Measurements from ENCODE around the gene PACRG.

PACRG gene

GRCh38 chr6:162882801-162883481 is 155.2 kb downstream of the PACRG start:
- no peak overlapping the region for H3K4me3 ChIP-seq (IDR thresholded peaks at IDR 0.05; ENCODE audit: insufficient read depth, low read depth, low read length)
- no peak overlapping the region for H3K27ac ChIP-seq
- H3K36me3 ChIP-seq (ENCODE audit: insufficient read depth), result no peaks in the 10 kb centered on the region
- no peaks in the 10 kb centered on the region for H3K4me1 ChIP-seq (ENCODE audit: low read depth, poor library complexity, severe bottlenecking)
- H2AFZ ChIP-seq (ENCODE audit: low read depth), result no peak overlapping the region
- no peaks in the 10 kb centered on the region for H4K20me1 ChIP-seq (ENCODE audit: insufficient read depth)
- H3K79me2 ChIP-seq (ENCODE audit: insufficient read depth, low read depth), result no peaks in the 10 kb centered on the region
- H3K9ac ChIP-seq, result no peak overlapping the region
- H3K27me3 ChIP-seq (ENCODE audit: insufficient read depth, low read depth), result no peaks in the 10 kb centered on the region
- TF ChIP-seq, protein P1, sequence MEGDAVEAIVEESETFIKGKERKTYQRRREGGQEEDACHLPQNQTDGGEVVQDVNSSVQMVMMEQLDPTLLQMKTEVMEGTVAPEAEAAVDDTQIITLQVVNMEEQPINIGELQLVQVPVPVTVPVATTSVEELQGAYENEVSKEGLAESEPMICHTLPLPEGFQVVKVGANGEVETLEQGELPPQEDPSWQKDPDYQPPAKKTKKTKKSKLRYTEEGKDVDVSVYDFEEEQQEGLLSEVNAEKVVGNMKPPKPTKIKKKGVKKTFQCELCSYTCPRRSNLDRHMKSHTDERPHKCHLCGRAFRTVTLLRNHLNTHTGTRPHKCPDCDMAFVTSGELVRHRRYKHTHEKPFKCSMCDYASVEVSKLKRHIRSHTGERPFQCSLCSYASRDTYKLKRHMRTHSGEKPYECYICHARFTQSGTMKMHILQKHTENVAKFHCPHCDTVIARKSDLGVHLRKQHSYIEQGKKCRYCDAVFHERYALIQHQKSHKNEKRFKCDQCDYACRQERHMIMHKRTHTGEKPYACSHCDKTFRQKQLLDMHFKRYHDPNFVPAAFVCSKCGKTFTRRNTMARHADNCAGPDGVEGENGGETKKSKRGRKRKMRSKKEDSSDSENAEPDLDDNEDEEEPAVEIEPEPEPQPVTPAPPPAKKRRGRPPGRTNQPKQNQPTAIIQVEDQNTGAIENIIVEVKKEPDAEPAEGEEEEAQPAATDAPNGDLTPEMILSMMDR (conservative IDR thresholded peaks at IDR 0.05; ENCODE audit: low read depth, low read length), result no peak
- no peak overlapping the region for H3K4me2 ChIP-seq

GRCh38 chr6:162887981-162888689 is 160.4 kb downstream of the PACRG start:
- TF ChIP-seq, protein P1 (conservative IDR thresholded peaks at IDR 0.05; ENCODE audit: low read depth, low read length), result no peak
- H4K20me1 ChIP-seq (ENCODE audit: insufficient read depth), result no peaks in the 10 kb centered on the region
- no peaks in the 10 kb centered on the region for H3K4me1 ChIP-seq (ENCODE audit: low read depth, poor library complexity, severe bottlenecking)

GRCh38 chr6:162889303-162889702 is 161.5 kb downstream of the PACRG start:
- Histone ChIP-seq H3K27me3 (ENCODE audit: insufficient read depth, low read depth) (no peaks in the 10 kb centered on the region), H3K36me3 (ENCODE audit: insufficient read depth) (no peaks in the 10 kb centered on the region), H4K20me1 (ENCODE audit: insufficient read depth) (no peaks in the 10 kb centered on the region), H3K9ac (no peak overlapping the region), H3K27ac (no peak overlapping the region), H3K79me2 (ENCODE audit: insufficient read depth, low read depth) (no peaks in the 10 kb centered on the region), H2AFZ (ENCODE audit: low read depth) (no peak overlapping the region), H3K4me2 (no peak overlapping the region), H3K4me3 (IDR thresholded peaks at IDR 0.05; ENCODE audit: insufficient read depth, low read depth, low read length) (no peak overlapping the region), H3K4me1 (ENCODE audit: low read depth, poor library complexity, severe bottlenecking) (no peaks in the 10 kb centered on the region)
- TF ChIP-seq, protein P1 (conservative IDR thresholded peaks at IDR 0.05; ENCODE audit: low read depth, low read length), result no peak

More at GRCh38 chr6:162887981-162888689, 160.4 kb downstream of the PACRG start:
- no peak overlapping the region for H2AFZ ChIP-seq (ENCODE audit: low read depth)
- H3K4me2 ChIP-seq, result no peak overlapping the region
- no peak overlapping the region for H3K27ac ChIP-seq
- H3K27me3 ChIP-seq (ENCODE audit: insufficient read depth, low read depth), result no peaks in the 10 kb centered on the region
- H3K36me3 ChIP-seq (ENCODE audit: insufficient read depth), result no peaks in the 10 kb centered on the region
- H3K9ac ChIP-seq, result no peak overlapping the region
- no peak overlapping the region for H3K4me3 ChIP-seq (IDR thresholded peaks at IDR 0.05; ENCODE audit: insufficient read depth, low read depth, low read length)
- no peaks in the 10 kb centered on the region for H3K79me2 ChIP-seq (ENCODE audit: insufficient read depth, low read depth)

GRCh38 chr6:162898011-162898410 is 170.2 kb downstream of the PACRG start:
- Histone ChIP-seq H3K9ac (no peak overlapping the region), H3K4me2 (no peak overlapping the region), H4K20me1 (ENCODE audit: insufficient read depth) (no peaks in the 10 kb centered on the region), H3K27ac (no peak overlapping the region), H3K4me3 (IDR thresholded peaks at IDR 0.05; ENCODE audit: insufficient read depth, low read depth, low read length) (no peak overlapping the region), H3K27me3 (ENCODE audit: insufficient read depth, low read depth) (no peaks in the 10 kb centered on the region), H3K36me3 (ENCODE audit: insufficient read depth) (no peaks in the 10 kb centered on the region), H3K79me2 (ENCODE audit: insufficient read depth, low read depth) (no peaks in the 10 kb centered on the region), H2AFZ (ENCODE audit: low read depth) (no peak overlapping the region), H3K4me1 (ENCODE audit: low read depth, poor library complexity, severe bottlenecking) (no peaks in the 10 kb centered on the region)
- TF ChIP-seq, protein P1 (conservative IDR thresholded peaks at IDR 0.05; ENCODE audit: low read depth, low read length), result no peak
